ENCODE results near the gene EPOP.

Gene EPOP

GRCh38 chr17:38674749-38675615, at the start of gene EPOP:
TSS of gene EPOP (minus strand) at chr17:38674957. CDS start at chr17:38674495, 462 bp downstream.
- DNase-seq: peak; percentile 96

- DNase-seq: no peak
Measured at GRCh38 chr17:38721802-38722201, 47.0 kb upstream of the EPOP start.

- no peak for DNase-seq
Measured at GRCh38 chr17:38720941-38721340, 46.2 kb upstream of the EPOP start.

GRCh38 chr17:38719943-38720641, 45.3 kb upstream of the EPOP start:
- DNase-seq: no peak

- DNase-seq: no peak
Measured at GRCh38 chr17:38719289-38719942, 44.7 kb upstream of the EPOP start.

GRCh38 chr17:38717139-38717745, 42.5 kb upstream of the EPOP start:
- DNase-seq: no peak

GRCh38 chr17:38716368-38717005, 41.7 kb upstream of the EPOP start:
- DNase-seq: no peak

GRCh38 chr17:38715216-38715943, 40.6 kb upstream of the EPOP start:
- DNase-seq: no peak

GRCh38 chr17:38713456-38714075, 38.8 kb upstream of the EPOP start:
- no peak for DNase-seq

- no peak for DNase-seq
Measured at GRCh38 chr17:38712593-38712992, 37.8 kb upstream of the EPOP start.

GRCh38 chr17:38711792-38712571, 37.2 kb upstream of the EPOP start:
- DNase-seq: no peak

GRCh38 chr17:38710985-38711384, 36.2 kb upstream of the EPOP start:
- no peak for DNase-seq

- no peak for DNase-seq
Measured at GRCh38 chr17:38710604-38710962, 35.8 kb upstream of the EPOP start.

- no peak for DNase-seq
Measured at GRCh38 chr17:38709864-38710603, 35.3 kb upstream of the EPOP start.

GRCh38 chr17:38709104-38709820, 34.5 kb upstream of the EPOP start:
- no peak for DNase-seq

GRCh38 chr17:38707678-38708351, 33.1 kb upstream of the EPOP start:
- DNase-seq: no peak

- DNase-seq: peak; percentile 38
Measured at GRCh38 chr17:38706505-38707216, 31.9 kb upstream of the EPOP start.
